ENCODE data around the gene SEMA5A.

Gene SEMA5A

DNA sequence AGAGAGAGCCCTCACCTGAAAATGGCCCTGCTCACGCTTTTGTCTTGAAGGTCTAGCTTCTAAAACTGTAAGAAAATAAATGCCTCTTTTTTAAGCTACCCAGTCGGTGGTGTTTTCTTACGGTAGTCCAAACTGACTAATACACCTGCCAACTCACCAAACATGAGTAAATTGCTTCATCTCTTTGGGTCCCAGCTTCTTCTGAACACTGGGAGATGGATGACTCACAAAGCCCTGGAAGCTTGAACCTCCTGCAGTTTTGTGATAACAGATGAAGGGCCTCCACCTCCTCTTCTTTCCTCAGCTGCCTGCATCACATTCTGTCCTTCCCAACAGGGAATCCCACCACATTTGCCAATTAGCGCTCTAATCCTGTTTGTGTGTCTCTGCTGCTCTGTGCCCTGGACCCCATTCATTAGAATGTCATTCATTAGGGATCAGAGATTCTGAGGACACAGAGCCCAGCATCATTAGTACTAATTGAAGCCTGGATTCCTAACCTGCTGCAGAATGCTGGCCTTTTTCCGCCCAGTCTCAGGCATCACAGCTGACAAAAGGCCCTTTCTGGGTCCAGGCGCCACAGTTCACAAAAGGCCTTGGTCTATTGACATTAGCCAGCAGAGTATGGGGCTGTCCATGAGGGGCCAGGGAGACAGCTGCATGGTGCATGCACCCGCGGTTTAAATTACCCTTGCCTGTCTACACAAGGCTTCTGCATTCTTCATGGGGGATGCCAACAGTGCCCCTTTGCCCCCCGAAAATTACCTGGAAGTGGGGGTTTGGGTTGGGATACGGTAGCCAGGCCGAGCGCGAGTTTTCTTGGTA is 349.3 kb downstream of the SEMA5A start:
- Mint-ChIP-seq H3K4me3 (no peak overlapping the region), H3K27me3 (no peaks in the 10 kb centered on the region), H3K36me3 (ENCODE audit: insufficient read depth) (no peaks in the 10 kb centered on the region), H3K4me1 (ENCODE audit: low read depth in 2 of 2) (no peaks in the 10 kb centered on the region), H3K9me3 (peaks cover 6% of the 10 kb centered on the region in 2 donors), H3K27ac (no peak overlapping the region)
- DNase-seq (no peak), ATAC-seq (replicated peaks) (no peak)

DNA sequence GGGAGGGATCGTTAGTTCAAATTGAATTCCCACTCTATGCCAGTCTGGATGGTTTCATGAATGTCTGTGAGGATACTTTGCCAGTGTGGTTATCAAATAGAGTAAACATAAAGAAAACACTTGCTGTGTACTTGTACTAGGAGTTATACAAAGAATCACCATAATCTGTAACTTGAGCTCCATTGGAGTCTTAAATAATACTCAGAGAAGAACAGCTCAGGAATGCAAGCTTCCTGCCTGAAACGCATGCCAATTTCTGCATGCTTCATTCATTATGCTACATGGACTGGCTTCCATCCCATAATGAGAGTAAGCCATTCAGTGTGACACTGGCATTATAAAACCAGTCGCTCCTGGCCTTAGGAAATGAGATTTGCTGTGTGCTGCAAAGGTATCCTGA is 351.4 kb downstream of the SEMA5A start:
- H3K9me3 Mint-ChIP-seq = peaks cover 5% of the 10 kb centered on the region in 2 donors
- no peaks in the 10 kb centered on the region for H3K36me3 Mint-ChIP-seq (ENCODE audit: insufficient read depth)
- H3K4me3 Mint-ChIP-seq = no peak overlapping the region
- no peak for DNase-seq
- H3K27me3 Mint-ChIP-seq = no peaks in the 10 kb centered on the region
- no peak for ATAC-seq (replicated peaks)
- H3K4me1 Mint-ChIP-seq (ENCODE audit: low read depth in 2 of 2) = no peaks in the 10 kb centered on the region
- H3K27ac Mint-ChIP-seq = no peak overlapping the region

DNA sequence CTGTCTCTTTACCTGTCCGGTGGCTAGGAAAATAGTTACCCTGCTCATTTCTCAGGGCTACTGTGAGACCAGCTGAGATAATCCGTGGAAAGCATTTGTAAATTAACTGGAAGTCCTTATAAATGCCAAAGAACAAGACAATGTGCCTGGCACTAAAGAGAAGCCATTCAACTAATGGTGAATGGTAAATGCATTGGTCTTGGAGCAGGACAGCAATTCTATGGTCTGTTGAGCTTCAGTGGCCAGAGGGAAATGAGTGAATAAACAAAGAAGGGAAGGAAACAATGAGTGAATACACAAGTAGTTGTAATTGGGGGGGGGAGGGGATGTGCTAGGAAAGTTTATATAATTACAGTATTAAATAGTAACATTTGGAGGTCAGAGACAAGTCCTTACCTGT is 353.6 kb downstream of the SEMA5A start:
- ATAC-seq (replicated peaks) (no peak), DNase-seq (no peak)
- Mint-ChIP-seq H3K4me3 (no peak overlapping the region), H3K27ac (no peak overlapping the region), H3K27me3 (no peaks in the 10 kb centered on the region), H3K4me1 (ENCODE audit: low read depth in 2 of 2) (no peaks in the 10 kb centered on the region), H3K36me3 (ENCODE audit: insufficient read depth) (no peaks in the 10 kb centered on the region), H3K9me3 (peaks cover 8 to 9% of the 10 kb centered on the region in 2 donors)

DNA sequence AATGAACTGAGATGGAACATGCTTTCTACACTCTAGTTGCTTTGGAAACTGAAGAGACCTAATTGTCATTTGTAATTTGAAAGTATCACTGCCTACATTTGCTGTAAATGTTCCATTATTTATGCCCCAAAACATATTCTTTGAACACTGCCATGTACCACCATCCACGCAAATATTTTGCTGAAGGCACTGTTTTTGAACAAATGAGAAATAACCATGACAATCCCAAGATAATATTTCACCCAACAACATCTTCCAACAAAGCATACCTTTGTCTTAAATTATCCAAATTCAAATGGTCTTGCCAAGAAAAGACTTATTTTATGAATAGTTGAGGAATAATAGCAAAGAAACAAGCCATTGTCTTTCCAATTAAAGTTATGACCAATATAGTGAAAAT is 356.2 kb downstream of the SEMA5A start:
- no peak for DNase-seq
- Mint-ChIP-seq H3K27me3 (no peaks in the 10 kb centered on the region), H3K27ac (no peak overlapping the region), H3K4me1 (ENCODE audit: low read depth in 2 of 2) (no peaks in the 10 kb centered on the region), H3K9me3 (peaks cover 7 to 10% of the 10 kb centered on the region in 2 donors), H3K36me3 (ENCODE audit: insufficient read depth) (no peaks in the 10 kb centered on the region), H3K4me3 (no peak overlapping the region)
- ATAC-seq (replicated peaks) = no peak

DNA sequence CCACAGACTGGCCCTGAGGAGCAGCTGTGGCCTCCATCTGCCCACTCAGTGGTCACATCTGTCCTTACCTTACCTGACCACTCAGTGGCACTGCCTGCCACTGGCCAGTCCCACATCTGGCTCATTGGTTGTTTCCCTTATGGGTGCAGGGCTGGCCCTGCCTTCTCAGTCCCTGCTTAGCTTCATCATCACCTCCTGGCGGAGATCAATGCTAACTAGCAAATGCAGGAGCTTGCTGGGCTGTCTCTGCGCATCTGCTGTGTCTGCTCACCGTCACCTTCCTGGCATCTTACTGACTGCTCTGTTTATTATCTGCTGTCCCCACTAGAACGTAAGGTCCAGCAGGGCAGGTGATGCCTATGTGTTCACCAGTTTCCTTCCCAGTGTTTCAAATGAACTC is 356.9 kb downstream of the SEMA5A start:
- Mint-ChIP-seq H3K4me1 (ENCODE audit: low read depth in 2 of 2) (no peaks in the 10 kb centered on the region), H3K9me3 (peaks cover 7 to 13% of the 10 kb centered on the region in 2 donors), H3K4me3 (no peak overlapping the region), H3K36me3 (ENCODE audit: insufficient read depth) (no peaks in the 10 kb centered on the region), H3K27ac (no peak overlapping the region), H3K27me3 (no peaks in the 10 kb centered on the region)
- no peak for ATAC-seq (replicated peaks)
- DNase-seq = no peak

DNA sequence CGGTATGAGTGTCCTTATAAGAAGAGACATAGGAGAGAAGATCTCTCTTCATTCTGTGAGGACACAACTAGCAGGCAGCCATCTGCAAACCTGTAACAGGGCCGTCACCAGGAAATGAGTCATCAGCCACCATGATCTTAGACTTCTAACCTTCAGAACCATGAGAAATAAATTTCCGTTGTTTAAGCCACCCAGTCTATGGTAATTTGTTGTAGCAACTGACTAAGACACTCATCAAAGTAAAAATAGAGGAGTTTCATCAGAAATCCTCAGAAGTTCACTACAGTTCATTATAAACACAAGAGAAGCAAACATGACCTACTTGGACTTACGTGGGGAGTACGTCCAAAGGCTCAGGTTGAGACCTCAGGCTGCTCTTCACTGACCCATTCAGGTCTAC is 357.7 kb downstream of the SEMA5A start:
- Mint-ChIP-seq H3K27ac (no peak overlapping the region), H3K4me1 (ENCODE audit: low read depth in 2 of 2) (no peaks in the 10 kb centered on the region), H3K9me3 (peaks cover 8 to 13% of the 10 kb centered on the region in 2 donors), H3K36me3 (ENCODE audit: insufficient read depth) (no peaks in the 10 kb centered on the region), H3K4me3 (no peak overlapping the region), H3K27me3 (no peaks in the 10 kb centered on the region)
- ATAC-seq (replicated peaks) = no peak
- DNase-seq = no peak

DNA sequence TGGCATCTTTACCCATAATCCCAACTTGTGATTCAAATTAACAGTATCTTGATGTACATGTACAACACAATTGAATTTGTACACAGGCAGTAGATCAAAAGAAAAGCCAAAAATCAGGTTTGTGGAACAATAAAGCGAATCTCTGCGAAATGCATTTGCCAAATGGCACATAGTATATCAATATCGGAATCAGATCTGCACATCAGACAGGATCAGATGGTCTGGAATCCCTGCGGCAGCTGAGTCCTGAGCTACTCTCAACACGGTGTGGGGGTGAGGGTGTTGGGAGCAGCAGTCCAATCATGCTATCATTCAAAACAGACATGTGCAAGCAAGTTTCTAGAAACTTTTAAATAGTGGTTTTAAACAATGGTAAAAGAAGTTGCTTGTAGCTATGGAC is 358.3 kb downstream of the SEMA5A start:
- Mint-ChIP-seq H3K4me3 (no peak overlapping the region), H3K4me1 (ENCODE audit: low read depth in 2 of 2) (no peaks in the 10 kb centered on the region), H3K27me3 (no peaks in the 10 kb centered on the region), H3K9me3 (peaks cover 11 to 18% of the 10 kb centered on the region in 2 donors), H3K36me3 (ENCODE audit: insufficient read depth) (no peaks in the 10 kb centered on the region), H3K27ac (no peak overlapping the region)
- DNase-seq (no peak), ATAC-seq (replicated peaks) (no peak)

DNA sequence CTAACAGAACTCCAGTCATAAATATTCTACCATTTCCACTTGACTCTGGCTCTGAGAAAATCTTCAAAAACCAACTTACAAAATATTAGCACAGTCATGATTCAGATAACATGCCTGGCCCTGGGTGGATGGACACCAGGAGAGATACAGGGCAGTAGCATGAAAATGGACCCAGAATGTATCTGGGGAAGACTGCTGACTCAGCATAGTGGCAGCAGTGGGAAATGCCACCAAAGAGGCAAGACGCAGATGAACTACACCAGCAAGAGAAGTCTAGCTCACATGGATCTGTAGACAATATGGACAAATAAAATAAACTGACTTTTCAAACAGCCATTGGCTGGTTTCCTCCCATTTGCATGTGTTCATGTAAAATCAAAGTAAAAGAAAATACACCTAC is 359.8 kb downstream of the SEMA5A start:
- Mint-ChIP-seq H3K9me3 (peaks cover 21 to 24% of the 10 kb centered on the region in 2 donors), H3K36me3 (ENCODE audit: insufficient read depth) (no peaks in the 10 kb centered on the region), H3K27me3 (no peaks in the 10 kb centered on the region), H3K4me3 (no peak overlapping the region), H3K27ac (no peak overlapping the region), H3K4me1 (ENCODE audit: low read depth in 2 of 2) (no peaks in the 10 kb centered on the region)
- DNase-seq (no peak), ATAC-seq (replicated peaks) (no peak)

DNA sequence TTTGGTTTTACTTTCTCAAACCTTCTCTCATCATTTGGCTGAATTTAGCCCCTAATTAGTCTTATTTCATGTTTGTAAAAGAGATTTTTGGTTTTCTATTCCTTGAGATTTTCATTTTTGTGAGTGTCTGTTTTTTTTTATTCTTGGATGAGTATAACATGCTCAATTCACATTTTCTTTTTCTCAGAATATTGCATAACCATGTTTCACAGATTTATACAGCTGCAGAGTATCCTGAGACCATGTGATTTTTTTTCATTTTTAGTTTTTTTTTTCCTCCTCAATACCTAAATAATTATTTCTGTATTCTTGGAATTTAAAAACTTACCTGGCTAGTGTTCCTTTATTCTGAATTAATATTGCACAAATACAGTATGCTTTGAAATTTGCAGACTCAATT is 361.9 kb downstream of the SEMA5A start:
- no peak overlapping the region for H3K27ac Mint-ChIP-seq
- no peak overlapping the region for H3K4me3 Mint-ChIP-seq
- H3K36me3 Mint-ChIP-seq (ENCODE audit: insufficient read depth) = no peaks in the 10 kb centered on the region
- DNase-seq (no peak), ATAC-seq (replicated peaks) (no peak)
- peaks cover 18 to 21% of the 10 kb centered on the region in 2 donors for H3K9me3 Mint-ChIP-seq
- H3K27me3 Mint-ChIP-seq = no peaks in the 10 kb centered on the region
- no peaks in the 10 kb centered on the region for H3K4me1 Mint-ChIP-seq (ENCODE audit: low read depth in 2 of 2)

DNA sequence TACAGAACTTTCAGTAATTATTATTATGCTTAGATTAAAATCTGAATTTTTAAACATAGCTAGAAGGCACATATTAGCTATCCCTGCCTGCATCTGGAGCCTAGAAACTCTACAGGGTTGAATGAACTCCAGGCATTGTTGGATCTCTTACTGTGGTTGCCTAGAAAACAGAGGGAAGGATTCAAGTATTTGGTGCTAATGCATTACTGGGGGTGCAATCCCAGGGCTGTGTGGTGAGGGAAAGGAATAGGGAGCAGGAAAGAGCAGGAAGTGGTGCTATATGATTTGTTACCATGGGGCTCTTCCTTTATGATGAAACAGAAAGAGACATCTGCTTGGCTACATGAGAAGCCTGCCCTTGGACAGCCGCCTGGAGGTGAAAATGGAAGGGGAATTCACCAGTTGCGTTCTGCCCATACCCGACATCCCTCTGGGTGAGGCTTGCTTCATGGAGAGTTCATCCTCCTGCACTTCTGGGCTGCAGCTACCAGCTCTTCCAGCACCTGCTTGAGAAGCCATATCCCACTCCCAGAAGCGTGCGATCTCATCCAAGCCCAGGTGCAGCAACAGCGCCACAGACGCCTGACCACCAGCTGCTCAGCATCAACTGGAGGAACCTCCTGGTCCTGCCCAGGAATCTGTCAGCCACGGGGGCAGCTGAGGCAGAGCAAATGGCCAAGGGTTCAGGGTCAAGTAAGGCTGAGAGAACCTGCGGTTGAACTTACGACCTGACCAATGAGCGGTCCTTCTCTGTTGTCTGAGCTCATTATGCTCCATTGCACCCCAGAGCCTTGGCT is 362.8 kb downstream of the SEMA5A start:
- H3K4me1 Mint-ChIP-seq (ENCODE audit: low read depth in 2 of 2) = no peaks in the 10 kb centered on the region
- H3K27me3 Mint-ChIP-seq = no peaks in the 10 kb centered on the region
- DNase-seq = no peak
- H3K4me3 Mint-ChIP-seq = no peak overlapping the region
- H3K36me3 Mint-ChIP-seq (ENCODE audit: insufficient read depth) = no peaks in the 10 kb centered on the region
- no peak for ATAC-seq (replicated peaks)
- H3K27ac Mint-ChIP-seq = no peak overlapping the region
- H3K9me3 Mint-ChIP-seq = peaks cover 15 to 16% of the 10 kb centered on the region in 2 donors

DNA sequence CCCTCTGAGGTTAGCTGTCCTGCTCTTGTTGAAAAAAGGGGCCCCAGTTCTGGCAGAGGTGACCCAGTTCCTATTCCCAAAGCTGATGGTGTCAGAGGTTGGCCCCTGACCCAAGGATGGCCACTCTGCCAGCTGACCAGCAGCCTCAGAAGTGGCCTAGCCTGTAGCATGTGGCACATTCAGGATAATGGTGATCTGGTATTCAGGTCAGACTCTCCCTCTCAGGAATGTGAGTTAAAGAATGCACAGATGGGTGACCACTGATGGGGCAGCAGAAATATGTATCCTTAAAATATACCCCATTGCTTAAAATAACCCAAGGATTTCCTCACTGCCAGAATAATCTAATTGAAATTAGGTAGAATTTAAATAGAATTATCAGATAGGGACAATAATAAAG is 369.2 kb downstream of the SEMA5A start:
- no peak for ATAC-seq (replicated peaks)
- Mint-ChIP-seq H3K4me1 (ENCODE audit: low read depth in 2 of 2) (no peaks in the 10 kb centered on the region), H3K27me3 (no peaks in the 10 kb centered on the region), H3K4me3 (no peak overlapping the region), H3K27ac (no peak overlapping the region), H3K9me3 (peaks cover 4 to 13% of the 10 kb centered on the region in 2 donors), H3K36me3 (ENCODE audit: insufficient read depth) (no peaks in the 10 kb centered on the region)
- DNase-seq = no peak

DNA sequence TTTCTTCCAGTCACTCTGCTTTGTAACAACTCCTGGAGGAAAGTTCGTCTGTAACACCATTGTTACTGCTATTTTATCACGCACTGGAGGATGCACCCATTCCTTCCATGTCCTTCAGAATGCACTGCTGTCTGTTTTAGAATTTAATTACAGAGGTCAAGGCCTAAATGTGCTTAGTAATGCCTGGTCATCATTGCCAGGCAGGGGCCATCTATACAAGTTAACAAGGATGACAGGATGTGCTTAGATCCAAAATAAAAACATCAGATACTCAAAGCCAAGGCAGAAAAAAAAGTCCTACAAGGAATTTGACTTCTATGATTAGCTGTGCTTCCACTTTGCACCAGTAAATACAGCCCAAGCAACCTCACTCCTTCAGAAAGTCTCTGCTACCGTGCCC is 371.4 kb downstream of the SEMA5A start:
- H3K4me3 Mint-ChIP-seq = no peak overlapping the region
- no peak for DNase-seq
- H3K4me1 Mint-ChIP-seq (ENCODE audit: low read depth in 2 of 2) = no peaks in the 10 kb centered on the region
- no peak for ATAC-seq (replicated peaks)
- peaks cover 2 to 23% of the 10 kb centered on the region in 2 donors for H3K9me3 Mint-ChIP-seq
- H3K27me3 Mint-ChIP-seq = no peaks in the 10 kb centered on the region
- H3K27ac Mint-ChIP-seq = no peak overlapping the region
- H3K36me3 Mint-ChIP-seq (ENCODE audit: insufficient read depth) = no peaks in the 10 kb centered on the region

DNA sequence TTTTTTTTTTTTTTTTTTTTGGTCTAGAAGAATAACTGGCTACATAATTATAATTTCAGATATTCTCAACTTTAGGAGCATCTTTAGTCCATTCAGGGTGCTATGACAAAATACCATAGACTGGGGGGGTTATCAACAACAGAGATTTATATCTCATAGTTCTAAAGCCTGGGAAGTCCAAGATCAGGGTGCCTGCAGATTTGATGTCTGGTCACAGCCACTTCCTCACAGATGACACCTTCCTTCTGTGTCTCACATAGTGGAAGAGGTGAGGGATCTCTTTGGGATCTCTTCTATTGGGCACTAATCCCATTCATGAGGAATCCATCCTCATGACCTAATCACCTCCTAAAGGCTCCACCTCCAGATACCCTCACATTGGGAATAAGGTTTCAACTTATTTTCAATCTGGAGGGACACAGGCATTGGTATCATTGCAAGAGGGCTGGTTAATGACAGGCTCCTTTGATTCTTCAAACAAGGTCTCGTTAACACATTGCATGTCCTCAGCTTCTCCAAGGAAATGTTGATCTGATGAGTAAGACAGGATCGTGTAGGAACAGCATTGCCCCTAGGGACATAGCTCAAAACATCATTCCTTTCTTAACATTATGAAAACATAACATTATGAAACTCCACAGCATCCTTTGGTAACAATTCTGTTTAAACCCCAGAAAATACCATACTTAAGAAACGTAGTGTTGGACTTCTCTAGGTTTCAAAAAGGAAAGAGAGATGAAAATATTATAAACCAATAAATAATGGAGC is 372.4 kb downstream of the SEMA5A start:
- H3K27ac Mint-ChIP-seq = no peak overlapping the region
- H3K4me3 Mint-ChIP-seq = no peak overlapping the region
- no peak for ATAC-seq (replicated peaks)
- peaks cover 2 to 23% of the 10 kb centered on the region in 2 donors for H3K9me3 Mint-ChIP-seq
- no peaks in the 10 kb centered on the region for H3K4me1 Mint-ChIP-seq (ENCODE audit: low read depth in 2 of 2)
- H3K27me3 Mint-ChIP-seq = no peaks in the 10 kb centered on the region
- no peak for DNase-seq
- no peaks in the 10 kb centered on the region for H3K36me3 Mint-ChIP-seq (ENCODE audit: insufficient read depth)
